ENCODE results near the gene TMEM270.
A peak's percentile ranks its signal among the peaks of the same experiment; 100 is the strongest.
"Not testable (repeated sequence)": the region's sequence is repeated elsewhere in the genome, so short reads cannot be mapped to it uniquely, and the experiment has no call there.

TMEM270 gene

DNA sequence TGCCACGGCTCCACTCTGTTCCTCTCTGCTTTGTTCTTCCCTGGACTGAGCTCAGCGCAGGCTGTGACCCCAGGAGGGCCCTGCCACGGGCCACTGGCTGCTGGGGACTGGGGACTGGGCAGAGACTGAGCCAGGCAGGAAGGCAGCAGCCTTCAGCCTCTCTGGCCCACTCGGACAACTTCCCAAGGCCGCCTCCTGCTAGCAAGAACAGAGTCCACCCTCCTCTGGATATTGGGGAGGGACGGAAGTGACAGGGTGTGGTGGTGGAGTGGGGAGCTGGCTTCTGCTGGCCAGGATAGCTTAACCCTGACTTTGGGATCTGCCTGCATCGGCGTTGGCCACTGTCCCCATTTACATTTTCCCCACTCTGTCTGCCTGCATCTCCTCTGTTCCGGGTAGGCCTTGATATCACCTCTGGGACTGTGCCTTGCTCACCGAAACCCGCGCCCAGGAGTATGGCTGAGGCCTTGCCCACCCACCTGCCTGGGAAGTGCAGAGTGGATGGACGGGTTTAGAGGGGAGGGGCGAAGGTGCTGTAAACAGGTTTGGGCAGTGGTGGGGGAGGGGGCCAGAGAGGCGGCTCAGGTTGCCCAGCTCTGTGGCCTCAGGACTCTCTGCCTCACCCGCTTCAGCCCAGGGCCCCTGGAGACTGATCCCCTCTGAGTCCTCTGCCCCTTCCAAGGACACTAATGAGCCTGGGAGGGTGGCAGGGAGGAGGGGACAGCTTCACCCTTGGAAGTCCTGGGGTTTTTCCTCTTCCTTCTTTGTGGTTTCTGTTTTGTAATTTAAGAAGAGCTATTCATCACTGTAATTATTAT, 28.9 kb upstream of the TMEM270 start:
- DNase-seq, result no peak

GRCh38 chr7:73832806-73833205, 28.2 kb upstream of the TMEM270 start:
- no peak for DNase-seq

- no peak for DNase-seq
These were observed 27.6 kb upstream of the TMEM270 start for GRCh38 chr7:73833251-73833919.

GRCh38 chr7:73834626-73835191, 26.2 kb upstream of the TMEM270 start:
- no peak for DNase-seq

GRCh38 chr7:73837167-73837566, 23.8 kb upstream of the TMEM270 start:
- DNase-seq, result not testable (repeated sequence)

DNA sequence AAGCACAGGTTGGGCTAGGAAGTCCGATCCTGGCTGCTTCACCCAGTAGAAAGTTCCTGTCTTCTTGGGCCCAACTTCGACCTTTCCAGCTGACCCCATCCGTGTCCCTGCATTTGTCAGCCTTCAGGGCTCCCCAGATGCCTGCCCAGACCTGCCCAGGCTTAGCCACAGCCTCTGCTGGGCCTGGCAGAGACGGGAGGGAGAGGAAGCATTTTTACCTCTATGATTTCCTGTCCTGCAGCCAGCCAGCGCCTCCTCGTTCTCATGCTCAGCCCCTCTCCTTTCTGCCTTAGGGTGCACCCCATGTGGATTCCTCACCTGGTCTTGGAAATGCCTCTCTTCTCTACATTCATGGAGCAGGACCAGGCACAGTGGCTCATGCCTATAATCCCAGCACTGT, 22.3 kb upstream of the TMEM270 start:
- no peak for DNase-seq

- DNase-seq, result no peak
These were observed 21.7 kb upstream of the TMEM270 start for GRCh38 chr7:73839290-73839689.

GRCh38 chr7:73839743-73840714, 20.9 kb upstream of the TMEM270 start:
- no peak for DNase-seq

GRCh38 chr7:73840715-73841379, 20.1 kb upstream of the TMEM270 start:
- no peak for DNase-seq

- DNase-seq, result peak in 1 of 56 donors; percentile 25
These were observed 19.3 kb upstream of the TMEM270 start for GRCh38 chr7:73841689-73842066.

DNA sequence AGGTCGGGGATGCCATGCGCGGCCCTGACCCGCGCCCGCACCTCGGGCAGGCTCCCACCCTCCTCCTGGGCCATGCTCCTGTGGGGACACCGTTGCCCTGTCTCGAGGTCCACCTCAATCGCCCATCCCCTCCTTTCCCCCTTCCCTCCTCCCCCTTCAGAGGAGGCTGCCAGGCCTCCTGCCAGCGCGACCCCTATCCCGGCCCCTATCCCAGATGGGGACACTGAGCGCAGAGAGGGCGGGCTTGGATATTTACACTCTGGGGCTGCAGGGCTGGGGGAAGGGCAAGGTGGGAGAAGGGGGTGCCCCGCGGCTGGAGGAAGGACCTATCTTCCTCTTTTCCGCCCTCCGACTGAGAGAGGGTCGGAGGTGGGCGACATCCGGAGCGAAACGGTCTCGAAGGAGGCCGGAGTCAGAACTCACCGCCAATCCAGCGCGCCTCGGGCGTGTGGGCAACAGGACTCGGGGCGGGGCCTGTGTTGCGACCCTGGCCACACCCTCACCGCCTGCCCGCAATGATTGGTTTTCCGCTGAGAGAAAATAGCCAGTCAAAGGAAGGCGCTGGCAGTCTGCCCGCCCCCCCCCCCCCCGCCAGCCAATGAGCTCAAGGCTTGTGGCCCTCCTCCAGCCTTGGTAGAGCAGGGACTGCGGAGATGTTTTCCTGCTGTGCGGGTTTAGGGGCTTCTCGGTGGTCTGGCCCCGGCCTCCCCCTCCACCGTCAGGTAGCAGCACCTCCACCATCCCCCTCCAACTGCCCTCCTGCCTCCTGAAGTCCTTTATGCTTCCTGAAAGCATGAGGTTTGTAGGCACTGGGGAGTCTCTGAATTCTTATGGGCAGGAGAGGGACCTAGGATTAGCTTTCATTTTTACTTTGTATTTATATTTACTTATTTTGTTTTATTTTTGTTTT, 18.6 kb upstream of the TMEM270 start, which contains the start of gene METTL27:
METTL27 (minus strand) TSS at position 450 of the 910 bp plus-strand sequence; CDS start at position 74, 376 bp downstream.
- peak; percentile 19 to 95 (median 84) for DNase-seq

DNA sequence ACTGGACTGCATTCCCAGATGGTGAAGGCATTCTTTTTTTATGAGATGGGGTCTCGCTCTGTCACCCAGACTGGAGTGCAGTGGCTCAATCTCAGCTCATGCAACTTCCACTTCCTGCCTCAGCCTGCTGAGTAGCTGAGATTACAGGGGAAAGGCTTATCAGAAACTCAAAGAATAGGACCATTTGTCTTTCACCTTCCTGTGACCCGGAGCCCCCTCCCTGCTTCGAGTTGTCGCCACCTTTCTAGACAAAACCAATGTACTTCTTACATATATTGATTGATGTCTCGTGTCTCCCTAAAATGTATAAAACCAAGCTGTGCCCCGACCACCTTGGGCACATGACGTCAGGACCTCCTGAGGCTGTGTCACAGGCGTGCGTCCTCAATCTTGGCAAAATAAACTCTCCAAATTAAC, 16.8 kb upstream of the TMEM270 start:
- no peak for DNase-seq

DNA sequence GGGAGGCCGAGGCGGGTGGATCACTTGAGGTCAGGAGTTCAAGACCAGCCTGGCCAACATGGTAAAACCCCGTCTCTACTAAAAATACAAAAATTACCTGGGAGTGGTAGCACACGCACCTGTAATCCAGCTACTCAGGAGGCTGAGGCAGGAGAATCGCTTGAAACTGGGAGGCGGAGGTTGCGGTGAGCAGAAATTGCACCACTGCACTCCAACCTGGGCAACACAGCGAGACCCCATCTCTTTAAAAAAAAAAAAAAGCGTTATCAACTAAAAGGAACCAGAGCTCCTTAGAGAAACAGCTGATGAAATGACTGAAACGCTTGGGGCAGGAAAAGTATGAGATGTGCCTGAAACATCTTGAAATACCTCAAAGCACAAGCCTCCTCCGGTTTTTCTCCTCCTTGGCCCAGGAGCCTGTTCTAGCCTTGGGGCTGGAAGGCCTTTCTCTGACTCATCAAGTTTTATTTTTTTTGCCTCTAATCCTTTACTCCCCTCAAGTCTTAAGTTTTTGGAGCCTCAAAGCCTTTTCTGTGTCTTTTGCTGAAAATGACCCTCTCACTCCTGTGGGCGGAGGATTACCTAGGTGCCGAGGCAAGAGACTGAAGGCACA, 16.0 kb upstream of the TMEM270 start:
- no peak for DNase-seq

GRCh38 chr7:73845701-73846195, 15.2 kb upstream of the TMEM270 start:
- peak in 2 of 56 donors; percentile 20 for DNase-seq

DNA sequence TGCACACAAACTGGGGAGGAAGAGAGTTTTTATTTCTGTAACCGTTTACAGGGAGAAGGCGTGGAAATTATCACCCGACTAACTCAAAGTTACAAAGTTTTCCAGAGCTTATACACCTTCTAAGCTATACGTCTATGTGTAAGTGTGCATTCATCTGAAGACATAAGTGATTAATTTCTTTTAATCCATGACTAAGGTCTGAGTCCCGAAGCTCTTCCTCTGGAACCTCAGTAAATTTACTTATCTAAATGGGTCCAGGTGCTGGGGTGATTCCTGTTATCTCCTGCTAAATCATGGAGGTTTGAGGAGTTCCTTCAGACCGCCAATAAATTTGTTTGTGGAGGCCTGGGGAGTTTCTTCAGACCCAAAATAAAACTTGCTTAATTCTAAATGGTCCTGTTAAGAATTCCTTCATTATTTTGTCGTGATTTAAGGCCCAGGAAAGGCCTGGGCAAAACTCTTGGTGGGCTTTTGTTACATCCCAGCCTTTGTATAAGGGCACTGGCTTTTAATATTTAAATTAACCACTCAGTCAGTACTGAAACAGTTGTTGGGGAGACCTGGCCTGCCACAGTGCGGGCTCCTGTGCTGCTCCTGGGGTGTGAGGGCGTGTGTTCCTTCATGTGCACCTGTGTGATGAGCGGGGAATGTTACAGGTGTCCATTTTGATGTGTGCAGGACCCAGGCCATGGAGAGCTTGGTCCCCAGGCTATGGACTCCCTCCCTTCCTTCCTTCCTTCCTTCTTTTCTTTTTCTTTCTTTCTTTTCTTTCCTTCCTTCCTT, 12.8 kb upstream of the TMEM270 start:
- DNase-seq, result no peak

DNA sequence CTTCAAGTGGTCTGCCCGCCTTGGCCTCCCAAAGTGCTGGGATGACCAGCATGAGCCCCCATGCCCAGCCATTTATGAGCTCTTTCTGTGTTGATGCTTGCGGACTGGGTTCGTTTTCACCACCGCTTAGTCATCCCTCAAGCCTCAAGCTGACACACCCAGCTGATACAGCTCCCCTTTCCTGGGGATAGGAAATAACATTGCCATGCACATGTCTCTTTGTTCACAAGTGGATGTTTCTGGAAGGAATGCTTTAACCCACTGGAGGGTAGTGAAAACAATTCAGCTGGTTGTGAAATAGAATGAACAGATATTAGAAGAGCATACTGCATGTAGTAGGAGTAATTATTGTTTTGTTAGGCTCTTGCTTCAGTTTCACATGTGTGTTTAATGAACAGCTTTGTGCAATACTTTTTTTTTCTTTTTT, 10.2 kb upstream of the TMEM270 start:
- DNase-seq, result no peak

DNA sequence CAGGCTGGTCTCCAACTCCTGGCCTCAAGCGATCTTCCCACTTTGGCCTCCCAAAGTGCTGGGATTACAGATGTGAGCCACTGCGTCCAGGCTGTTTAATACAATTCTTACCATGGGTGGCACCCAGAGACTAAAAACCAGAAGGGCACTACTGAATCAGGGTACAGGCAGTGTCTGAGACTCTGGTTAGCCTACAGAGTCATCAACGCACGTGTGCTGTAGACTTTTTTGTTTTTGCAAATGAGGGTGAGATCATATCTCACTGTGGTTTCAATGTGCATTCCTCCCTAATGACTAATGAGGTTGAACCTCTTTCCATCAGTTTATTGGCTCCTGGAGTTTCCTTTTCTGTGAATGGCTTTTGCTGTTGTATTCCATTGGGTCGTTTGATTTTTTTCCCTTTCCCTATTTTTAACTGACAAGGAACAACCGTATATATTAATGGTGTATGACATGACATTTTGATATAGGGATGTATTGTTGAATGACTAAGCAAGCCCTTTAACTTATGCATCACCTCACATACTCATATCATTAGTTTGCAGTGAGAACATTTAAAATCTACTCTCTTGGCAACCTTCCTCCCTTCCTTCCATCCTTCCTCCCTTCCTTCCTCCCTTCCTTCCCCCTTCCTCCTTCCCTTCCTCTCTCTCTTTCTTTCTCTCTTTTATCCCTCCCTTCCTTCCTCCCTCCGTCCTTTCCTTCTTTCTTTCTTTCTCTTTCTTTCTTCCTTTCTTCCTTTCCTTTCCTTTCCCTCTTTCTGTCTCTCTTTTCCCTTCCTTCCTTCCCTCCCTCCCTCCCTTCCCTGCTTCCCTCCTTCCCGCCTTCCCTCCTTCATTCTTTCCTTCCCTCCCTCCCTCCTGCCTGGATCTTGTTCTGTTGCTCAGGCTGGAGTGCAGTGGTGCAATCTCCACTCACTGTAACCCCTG, 9.3 kb upstream of the TMEM270 start:
- no peak for DNase-seq

Data from amygdala (tissue), 56 donors.